BLaER1 treated with 17β-estradiol and CSF1 and Interleukin-3, amounts not matched to agents 10 nM and 100 nM (cell line): ENCODE measurements around the gene FLACC1.
A peak's percentile ranks its signal among the peaks of the same experiment; 100 is the strongest.

Source experiments
- H3K27ac ChIP-seq, 11 experiments: shearing (Covaris generic); formaldehyde crosslinking; 2 replicates each; pipeline ENCODE4 v1.8.1; 2022
- H3K27me3 ChIP-seq, 11 experiments: shearing (Covaris generic); formaldehyde crosslinking; 2 replicates each; pipeline ENCODE4 v1.8.1; 2022
- H3K36me3 ChIP-seq, 11 experiments: shearing (Covaris generic); formaldehyde crosslinking; 2 replicates each; pipeline ENCODE4 v1.8.1; 2022
- H3K4me1 ChIP-seq, 10 experiments: shearing (Covaris generic); formaldehyde crosslinking; 2 replicates each; pipeline ENCODE4 v1.8.1; 2022
- H3K4me2 ChIP-seq, 11 experiments: shearing (Covaris generic); formaldehyde crosslinking; 2 replicates each; pipeline ENCODE4 v1.8.1; 2022
- H3K4me3 ChIP-seq, 10 experiments: shearing (Covaris generic); formaldehyde crosslinking; 2 replicates each; pipeline ENCODE4 v1.8.1; 2022
- H3K9ac ChIP-seq, 11 experiments: shearing (Covaris generic); formaldehyde crosslinking; 2 replicates each; pipeline ENCODE4 v1.8.1; 2022
- H3K9me3 ChIP-seq, 11 experiments: shearing (Covaris generic); formaldehyde crosslinking; replicated peaks in 1 of 11; 2 replicates each; pipeline ENCODE4 v1.8.1; 2022
- H4K20me1 ChIP-seq, 11 experiments: shearing (Covaris generic); formaldehyde crosslinking; 2 replicates each; pipeline ENCODE4 v1.8.1; 2022
- Cebpa-rat ChIP-seq, 11 experiments: shearing (Covaris generic); IDR thresholded peaks; 2 replicates each; pipeline ENCODE4 v1.8.1; 2022

Gene FLACC1

DNA sequence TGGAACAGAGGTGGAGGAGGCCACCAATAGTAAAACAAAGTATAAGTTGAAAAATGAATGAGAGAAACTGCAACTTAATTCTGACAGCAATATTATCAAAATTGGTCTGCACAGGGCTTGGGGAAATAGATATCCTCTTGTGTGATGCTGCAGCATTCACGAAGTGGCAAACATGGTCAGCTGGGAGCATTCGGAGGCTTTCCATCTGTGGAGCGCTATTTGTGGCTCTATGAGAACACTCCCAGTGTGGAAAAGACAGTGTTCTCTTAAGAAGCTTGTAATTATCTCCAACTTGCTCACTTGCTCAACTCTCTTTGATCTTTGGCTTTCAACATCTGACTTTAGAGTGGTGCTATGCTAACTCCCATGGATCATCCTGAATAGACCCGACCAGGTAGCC lies 3.1 kb upstream of the FLACC1 start:
- Histone ChIP-seq H3K27ac (no peak overlapping the region), H3K4me1 (no peaks in the 10 kb centered on the region), H3K36me3 (peaks cover 12 to 53% (median 17%) of the 10 kb centered on the region in 11 experiments; a peak in 20 of 22 replicates), H3K4me3 (no peak overlapping the region), H3K4me2 (no peak overlapping the region), H4K20me1 (no peaks in the 10 kb centered on the region), H3K27me3 (no peaks in the 10 kb centered on the region), H3K9ac (no peak overlapping the region), H3K9me3 (peaks cover 7 to 18% (median 15%) of the 10 kb centered on the region in 11 experiments; a peak in 19 of 22 replicates)
- no peak for TF ChIP-seq Cebpa-rat (IDR thresholded peaks at IDR 0.05)

DNA sequence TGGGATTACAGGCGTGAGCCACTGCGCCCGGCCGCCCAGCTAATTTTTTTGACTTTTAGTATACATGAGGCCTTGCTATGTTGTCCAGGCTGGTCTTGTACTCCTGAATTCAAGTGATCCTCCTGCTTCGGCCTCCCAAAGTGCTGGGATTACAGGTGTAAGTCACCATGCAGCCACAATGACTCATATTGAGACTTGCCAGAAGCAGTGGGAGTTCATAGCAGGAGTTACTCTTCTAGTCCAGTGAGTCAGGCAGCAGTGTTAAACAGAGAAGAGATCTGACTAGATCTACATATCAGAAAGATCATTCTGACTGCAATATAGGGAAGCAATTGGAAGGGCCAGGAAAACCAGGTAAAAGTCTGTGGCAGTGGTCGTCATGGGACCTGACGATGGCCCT lies 1.5 kb upstream of the FLACC1 start:
- no peak overlapping the region for H3K9ac ChIP-seq

DNA sequence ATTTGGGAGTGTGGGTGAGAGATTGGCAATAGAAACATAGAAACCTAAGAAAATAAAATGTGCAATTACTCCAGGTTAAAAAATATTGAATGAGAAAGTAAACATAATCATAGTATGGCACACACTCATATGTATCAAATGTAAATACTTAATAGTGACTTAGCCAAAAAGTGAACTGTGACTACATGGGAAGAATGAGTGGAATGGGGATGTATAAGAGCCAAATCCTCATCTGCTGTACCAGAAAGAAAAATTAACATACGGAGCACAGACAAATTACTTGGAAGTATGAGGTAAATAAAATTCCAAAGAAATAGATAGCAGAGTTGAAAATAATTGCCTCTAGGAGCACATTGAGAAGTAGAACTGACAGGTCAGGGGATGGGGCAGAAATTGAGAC lies 4.0 kb downstream of the FLACC1 start:
- Histone ChIP-seq H3K9ac (no peak overlapping the region), H3K9me3 (peaks cover 0 to 7% (median 0%) of the 10 kb centered on the region in 11 experiments; a peak in 1 of 22 replicates), H3K36me3 (peaks cover 0 to 15% (median 0%) of the 10 kb centered on the region in 11 experiments; a peak in 3 of 22 replicates), H4K20me1 (no peaks in the 10 kb centered on the region), H3K27me3 (no peaks in the 10 kb centered on the region), H3K27ac (no peak overlapping the region), H3K4me2 (no peak overlapping the region), H3K4me1 (no peaks in the 10 kb centered on the region), H3K4me3 (no peak overlapping the region)
- TF ChIP-seq Cebpa-rat (IDR thresholded peaks at IDR 0.05), result no peak

More for the DNA sequence above, 1.5 kb upstream of the FLACC1 start:
- TF ChIP-seq Cebpa-rat (IDR thresholded peaks at IDR 0.05), result no peak
- no peaks in the 10 kb centered on the region for H3K27me3 ChIP-seq
- no peaks in the 10 kb centered on the region for H3K4me1 ChIP-seq
- no peak overlapping the region for H3K4me3 ChIP-seq
- H4K20me1 ChIP-seq, result no peaks in the 10 kb centered on the region
- peaks cover 12 to 45% (median 16%) of the 10 kb centered on the region in 11 experiments; a peak in 20 of 22 replicates for H3K36me3 ChIP-seq
- no peak overlapping the region for H3K27ac ChIP-seq
- H3K9me3 ChIP-seq, result peaks cover 7 to 23% (median 13%) of the 10 kb centered on the region in 11 experiments; a peak in 19 of 22 replicates
- H3K4me2 ChIP-seq, result no peak overlapping the region

DNA sequence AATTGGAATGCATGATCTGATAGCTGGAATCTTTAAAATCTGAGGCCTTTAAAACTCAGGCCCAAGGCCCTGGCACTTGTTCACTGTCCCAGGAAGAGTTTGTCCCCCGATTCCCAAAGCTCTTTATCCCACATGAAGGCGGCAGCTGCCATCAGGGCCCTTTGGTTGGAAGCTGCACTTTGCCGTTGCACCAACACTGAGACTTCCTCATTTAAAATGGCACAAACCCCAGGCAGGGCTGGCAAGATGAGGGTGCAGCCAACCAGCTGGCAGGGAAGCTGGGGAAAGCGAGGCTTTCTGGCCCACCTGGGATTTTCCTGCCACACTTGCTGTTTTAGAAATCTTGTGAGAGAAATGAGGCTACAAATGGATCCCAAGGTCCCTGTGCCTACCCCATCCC lies 6.3 kb downstream of the FLACC1 start:
- peaks cover 0 to 5% (median 0%) of the 10 kb centered on the region in 10 experiments; a peak in 2 of 20 replicates for H3K4me1 ChIP-seq
- H3K36me3 ChIP-seq, result peaks cover 0 to 15% (median 0%) of the 10 kb centered on the region in 11 experiments; a peak in 4 of 22 replicates
- H3K9me3 ChIP-seq, result peaks cover 0 to 7% (median 0%) of the 10 kb centered on the region in 11 experiments; a peak in 1 of 22 replicates
- TF ChIP-seq Cebpa-rat (IDR thresholded peaks at IDR 0.05), result no peak
- H3K4me3 ChIP-seq, result no peak overlapping the region
- no peak overlapping the region for H3K9ac ChIP-seq
- H3K27ac ChIP-seq, result no peak overlapping the region
- H3K27me3 ChIP-seq, result no peaks in the 10 kb centered on the region
- H4K20me1 ChIP-seq, result no peaks in the 10 kb centered on the region
- H3K4me2 ChIP-seq, result no peak overlapping the region

DNA sequence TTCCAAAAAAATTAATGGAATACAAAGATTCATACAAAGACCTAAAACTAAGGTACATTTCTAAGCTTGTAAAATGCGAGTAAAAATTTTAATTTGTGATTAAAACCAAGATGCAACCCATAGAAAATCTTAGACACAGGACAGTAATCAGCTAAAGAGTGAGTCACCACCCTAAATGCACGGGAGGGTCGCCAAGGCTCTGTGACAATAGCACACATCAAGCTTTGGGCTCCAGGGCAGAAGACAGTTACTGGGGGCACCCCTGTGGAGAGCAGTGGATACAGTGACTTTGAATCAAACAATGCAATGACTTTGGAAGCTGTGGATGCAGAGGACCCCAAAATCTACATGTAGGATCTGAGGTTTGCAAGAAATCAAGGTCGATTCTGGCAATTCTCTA lies 7.5 kb downstream of the FLACC1 start:
- no peak for TF ChIP-seq Cebpa-rat (IDR thresholded peaks at IDR 0.05)
- peaks cover 0 to 15% (median 0%) of the 10 kb centered on the region in 11 experiments; a peak in 4 of 22 replicates for H3K36me3 ChIP-seq
- no peak overlapping the region for H3K9ac ChIP-seq
- peaks cover 0 to 5% (median 0%) of the 10 kb centered on the region in 10 experiments; a peak in 4 of 20 replicates for H3K4me1 ChIP-seq
- H3K4me3 ChIP-seq, result no peak overlapping the region
- peaks cover 0 to 7% (median 0%) of the 10 kb centered on the region in 11 experiments; a peak in 1 of 22 replicates for H3K9me3 ChIP-seq
- H3K4me2 ChIP-seq, result no peak overlapping the region
- H3K27ac ChIP-seq, result no peak overlapping the region
- no peaks in the 10 kb centered on the region for H4K20me1 ChIP-seq
- no peaks in the 10 kb centered on the region for H3K27me3 ChIP-seq

DNA sequence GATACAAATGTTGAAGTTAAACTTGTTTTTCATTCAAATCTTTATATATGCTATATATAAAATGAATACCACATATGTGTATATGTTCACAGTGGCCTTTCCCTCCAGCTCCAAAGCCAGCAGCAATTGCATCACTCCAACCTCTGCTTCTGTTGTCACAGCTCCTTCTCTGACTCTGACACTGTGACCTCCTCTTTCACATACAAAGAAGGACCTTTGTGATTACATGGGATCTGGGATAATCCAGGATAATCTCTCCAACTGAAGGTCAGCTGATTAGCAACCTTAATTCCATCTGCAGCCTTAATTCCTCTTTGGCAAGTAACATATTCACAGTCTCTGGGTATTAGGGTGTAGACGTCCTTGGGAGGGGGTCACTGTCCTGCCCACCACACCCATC lies 8.4 kb downstream of the FLACC1 start:
- no peak overlapping the region for H3K4me3 ChIP-seq
- no peak for TF ChIP-seq Cebpa-rat (IDR thresholded peaks at IDR 0.05)
- no peaks in the 10 kb centered on the region for H4K20me1 ChIP-seq
- H3K9me3 ChIP-seq, result no peaks in the 10 kb centered on the region
- no peak overlapping the region for H3K4me2 ChIP-seq
- no peak overlapping the region for H3K27ac ChIP-seq
- peaks cover 0 to 5% (median 0%) of the 10 kb centered on the region in 10 experiments; a peak in 4 of 20 replicates for H3K4me1 ChIP-seq
- H3K9ac ChIP-seq, result no peak overlapping the region
- H3K27me3 ChIP-seq, result no peaks in the 10 kb centered on the region
- H3K36me3 ChIP-seq, result peaks cover 0 to 20% (median 0%) of the 10 kb centered on the region in 11 experiments; a peak in 3 of 22 replicates

DNA sequence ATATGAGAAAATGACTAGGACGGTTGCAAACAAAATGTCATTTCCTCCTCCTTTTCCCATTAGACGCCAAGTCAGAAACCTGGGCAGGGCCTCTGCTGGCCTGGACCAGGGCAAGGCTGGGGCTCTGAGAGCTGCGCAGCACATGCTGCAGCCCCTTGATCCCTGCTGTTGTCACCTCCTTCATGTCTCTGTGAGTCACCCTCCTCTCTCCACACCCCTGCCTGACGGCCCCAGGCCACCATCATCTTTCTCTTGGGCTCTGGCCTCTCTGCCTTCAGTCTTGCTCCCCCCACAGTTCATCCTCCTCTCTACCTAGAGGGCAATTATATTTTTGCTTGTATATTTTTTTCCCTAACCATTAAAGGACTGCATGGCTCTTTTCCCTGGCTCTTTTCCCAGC lies 10.0 kb downstream of the FLACC1 start:
- Histone ChIP-seq H3K4me3 (no peak overlapping the region), H3K27ac (no peak overlapping the region), H3K9me3 (no peaks in the 10 kb centered on the region), H4K20me1 (no peaks in the 10 kb centered on the region), H3K9ac (no peak overlapping the region), H3K4me2 (no peak overlapping the region), H3K4me1 (peaks cover 0 to 5% (median 0%) of the 10 kb centered on the region in 10 experiments; a peak in 4 of 20 replicates), H3K27me3 (no peaks in the 10 kb centered on the region), H3K36me3 (peaks cover 0 to 32% (median 0%) of the 10 kb centered on the region in 11 experiments; a peak in 4 of 22 replicates)
- no peak for TF ChIP-seq Cebpa-rat (IDR thresholded peaks at IDR 0.05)

DNA sequence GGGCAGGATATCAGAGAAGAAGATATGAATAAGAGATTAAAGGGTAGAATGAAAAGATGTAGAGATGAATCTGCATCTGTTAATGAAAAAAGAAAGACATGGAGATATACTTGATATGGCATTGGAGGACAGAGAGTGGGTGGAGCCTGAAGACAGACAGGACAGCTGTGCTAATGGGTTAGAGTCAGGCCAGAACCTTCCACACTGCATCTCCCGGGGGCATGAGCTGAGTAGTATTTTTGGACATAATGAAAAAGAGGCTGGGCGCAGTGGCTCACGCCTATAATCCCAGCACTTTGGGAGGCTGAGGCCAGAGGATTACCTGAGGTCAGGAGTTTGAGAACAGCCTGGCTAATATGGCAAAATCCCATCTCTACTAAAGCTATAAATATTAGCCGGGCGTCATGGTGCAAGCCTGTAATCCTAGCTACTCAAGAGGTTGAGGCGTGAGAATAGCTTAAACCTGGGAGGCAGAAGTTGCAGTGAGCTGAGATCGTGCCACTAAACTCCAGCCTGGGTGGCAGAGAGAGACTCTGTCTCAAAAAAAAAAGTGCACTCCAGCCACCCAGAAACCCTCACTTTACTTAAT lies 11.4 kb downstream of the FLACC1 start:
- H3K36me3 ChIP-seq, result peaks cover 0 to 30% (median 0%) of the 10 kb centered on the region in 11 experiments; a peak in 4 of 22 replicates
- no peak for TF ChIP-seq Cebpa-rat (IDR thresholded peaks at IDR 0.05)
- H3K27ac ChIP-seq, result no peak overlapping the region
- H3K4me2 ChIP-seq, result no peak overlapping the region
- peaks cover 0 to 5% (median 0%) of the 10 kb centered on the region in 10 experiments; a peak in 4 of 20 replicates for H3K4me1 ChIP-seq
- H4K20me1 ChIP-seq, result no peaks in the 10 kb centered on the region
- peaks cover 0 to 4% (median 4%) of the 10 kb centered on the region in 11 experiments; a peak in 11 of 22 replicates for H3K9me3 ChIP-seq
- H3K4me3 ChIP-seq, result no peak overlapping the region
- no peak overlapping the region for H3K9ac ChIP-seq
- no peaks in the 10 kb centered on the region for H3K27me3 ChIP-seq

DNA sequence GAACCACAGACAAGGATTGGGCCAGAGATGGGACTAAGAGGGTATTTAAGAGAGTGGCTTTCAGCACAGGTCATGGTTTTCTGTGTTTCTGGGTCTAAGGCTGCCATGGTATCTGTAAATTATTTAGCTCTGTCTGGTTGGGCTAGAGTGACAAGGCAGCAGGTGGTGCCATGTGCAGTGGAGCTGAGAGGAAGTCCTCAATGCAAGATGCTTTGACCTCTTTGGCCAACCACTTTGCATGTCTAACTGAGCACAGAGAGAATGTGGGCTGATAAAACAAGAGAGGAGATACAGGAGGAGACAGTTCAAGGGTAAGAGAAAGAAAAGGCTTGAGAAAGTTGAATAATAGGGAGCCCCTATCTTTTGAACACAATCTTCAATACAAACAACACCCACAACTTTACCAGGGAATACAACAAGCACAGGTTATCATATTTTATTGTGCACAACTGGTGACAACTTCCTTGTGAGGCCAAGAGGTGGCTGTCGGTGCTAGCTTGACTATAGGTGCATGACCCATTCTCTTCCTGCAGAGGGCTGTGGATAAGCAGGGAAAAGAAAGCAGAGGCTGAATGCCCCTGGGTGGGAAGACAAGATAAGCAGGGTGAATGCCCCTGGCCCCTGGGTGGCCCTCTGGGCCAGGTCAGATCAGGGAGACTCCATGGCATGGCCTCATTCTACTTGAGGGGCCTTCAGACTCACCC lies 12.3 kb downstream of the FLACC1 start:
- H3K9ac ChIP-seq, result no peak overlapping the region
- H3K4me3 ChIP-seq, result no peak overlapping the region
- peaks cover 0 to 5% (median 0%) of the 10 kb centered on the region in 10 experiments; a peak in 4 of 20 replicates for H3K4me1 ChIP-seq
- H3K4me2 ChIP-seq, result peak overlapping the region in 1 of 11 experiments; percentile 13; a peak in 1 of 22 replicates
- peaks cover 2 to 11% (median 8%) of the 10 kb centered on the region in 11 experiments; a peak in 19 of 22 replicates for H3K9me3 ChIP-seq
- no peaks in the 10 kb centered on the region for H3K27me3 ChIP-seq
- H3K27ac ChIP-seq, result no peak overlapping the region
- H3K36me3 ChIP-seq, result peaks cover 0 to 29% (median 0%) of the 10 kb centered on the region in 11 experiments; a peak in 5 of 22 replicates
- no peaks in the 10 kb centered on the region for H4K20me1 ChIP-seq
- TF ChIP-seq Cebpa-rat (IDR thresholded peaks at IDR 0.05), result no peak
